ENCODE measurements around the gene SCARF2. TPM values are rescaled to one million over a fixed set of nuclear protein-coding genes. Genes with fewer than 3 reads are reported as not detected.
"Not testable (repeated sequence)": the region's sequence is repeated elsewhere in the genome, so short reads cannot be mapped to it uniquely, and the experiment has no call there.

SCARF2 gene
- total RNA-seq, 1 donor from 2014 or later, result 2.7 TPM

DNA sequence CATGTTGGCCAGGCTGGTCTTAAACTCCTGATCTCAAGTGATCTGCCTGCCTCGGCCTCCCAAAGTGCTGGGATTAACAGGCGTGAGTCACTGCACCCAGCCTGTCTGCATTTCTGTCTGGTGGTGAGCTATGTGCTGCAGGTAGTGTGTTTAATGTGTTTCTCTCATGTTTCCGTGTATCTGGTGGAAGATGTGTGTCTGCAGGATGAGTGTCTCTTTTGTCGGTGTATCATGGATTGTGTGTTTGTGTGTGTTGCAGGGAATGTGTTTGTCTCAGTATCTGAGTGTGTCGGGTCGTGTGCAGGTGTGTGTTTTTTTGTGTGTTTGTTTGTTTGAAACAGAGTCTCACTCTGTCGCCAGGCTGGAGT is 16.1 kb downstream of the SCARF2 start:
- intact Hi-C loops (cut with micrococcal nuclease), result no loop called here
- ATAC-seq (no peak), DNase-seq (no peak)

DNA sequence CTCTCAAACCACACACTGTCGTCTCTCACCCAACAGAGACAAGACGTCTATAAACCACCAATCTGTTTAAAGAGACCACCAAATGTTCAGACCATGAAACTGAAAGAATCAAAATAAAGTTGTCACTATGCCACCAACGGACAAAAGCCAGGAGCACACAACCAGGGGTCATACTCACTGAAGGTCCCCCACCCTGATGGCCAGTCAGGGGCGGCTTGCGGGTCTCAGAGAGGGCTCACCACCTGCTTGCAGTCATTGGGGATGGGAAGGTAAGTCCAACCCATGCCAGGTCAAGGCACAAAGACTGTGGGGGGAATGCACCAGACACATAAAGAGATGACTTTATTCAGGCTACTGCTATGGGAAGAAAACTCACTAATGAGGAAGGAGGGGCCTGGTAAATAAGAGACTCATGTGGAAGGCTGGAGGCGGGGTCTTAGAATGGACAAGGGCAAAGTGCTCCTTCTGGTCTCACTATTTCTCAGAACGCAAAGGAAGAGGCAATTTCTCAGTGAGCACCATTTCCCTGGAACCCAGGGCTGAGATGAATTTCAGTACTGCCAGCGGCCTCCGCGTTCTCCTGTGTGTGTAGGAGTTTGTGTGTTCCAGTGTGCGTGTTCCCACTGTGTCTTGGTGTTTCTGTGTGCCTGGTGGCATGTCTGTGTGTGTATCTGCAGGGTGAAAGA is 17.3 kb downstream of the SCARF2 start:
- intact Hi-C loops (cut with micrococcal nuclease), result no loop called here
- DNase-seq (no peak), ATAC-seq (no peak)

DNA sequence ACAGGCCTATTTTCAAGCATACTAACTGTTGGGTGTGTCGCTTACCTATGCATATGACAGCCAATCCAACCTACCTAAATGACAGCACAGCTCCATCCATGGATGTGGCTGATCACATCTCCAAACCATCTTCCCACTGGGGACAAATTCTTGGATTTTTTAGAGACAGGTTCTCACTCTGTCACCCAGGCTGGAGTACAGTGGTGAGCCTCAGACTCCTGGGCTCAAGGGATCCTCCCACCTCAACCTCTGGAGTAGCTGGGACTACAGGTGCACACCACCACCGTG is 18.0 kb downstream of the SCARF2 start:
- DNase-seq, result no peak
- no peak for ATAC-seq

DNA sequence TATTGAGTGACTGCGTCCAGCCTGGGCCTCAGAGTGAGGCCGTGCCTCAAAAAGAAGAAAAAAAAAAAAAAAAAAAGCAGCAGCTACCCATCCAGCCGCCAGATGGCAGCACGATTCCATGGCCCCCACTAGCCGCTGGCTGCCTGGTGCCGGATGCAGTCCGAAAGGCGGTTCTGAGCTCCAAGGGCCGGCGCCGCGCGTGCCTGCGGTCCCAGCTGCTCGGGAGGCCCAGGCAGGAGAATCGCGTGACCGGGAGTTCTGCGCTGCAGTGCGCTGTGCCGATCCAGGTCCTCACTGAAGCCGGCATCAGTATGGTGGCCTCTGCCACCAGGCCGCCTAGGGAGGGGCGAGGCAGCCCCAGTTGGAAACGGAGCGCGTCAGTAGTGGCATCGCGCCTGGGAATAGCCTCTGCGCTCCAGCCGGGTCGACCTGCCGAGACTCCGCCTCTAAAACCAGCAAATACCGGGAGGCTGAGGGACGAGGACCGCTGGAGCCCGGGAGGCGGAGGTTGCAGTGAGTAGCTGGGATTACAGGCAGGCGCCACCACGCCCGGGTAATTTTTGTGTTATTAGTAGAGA is 19.3 kb downstream of the SCARF2 start:
- DNase-seq, result peak; percentile 91
- intact Hi-C loops (cut with micrococcal nuclease), result loop anchor here (5.0 kb wide), 1 partner anchor 39 kb away; no protein-coding TSS in a partner anchor
- ATAC-seq, result peak; percentile 92

More for the DNA sequence above, 18.0 kb downstream of the SCARF2 start:
- intact Hi-C loops (cut with micrococcal nuclease), result loop anchor here (5.0 kb wide), 1 partner anchor 38 kb away; no protein-coding TSS in a partner anchor

DNA sequence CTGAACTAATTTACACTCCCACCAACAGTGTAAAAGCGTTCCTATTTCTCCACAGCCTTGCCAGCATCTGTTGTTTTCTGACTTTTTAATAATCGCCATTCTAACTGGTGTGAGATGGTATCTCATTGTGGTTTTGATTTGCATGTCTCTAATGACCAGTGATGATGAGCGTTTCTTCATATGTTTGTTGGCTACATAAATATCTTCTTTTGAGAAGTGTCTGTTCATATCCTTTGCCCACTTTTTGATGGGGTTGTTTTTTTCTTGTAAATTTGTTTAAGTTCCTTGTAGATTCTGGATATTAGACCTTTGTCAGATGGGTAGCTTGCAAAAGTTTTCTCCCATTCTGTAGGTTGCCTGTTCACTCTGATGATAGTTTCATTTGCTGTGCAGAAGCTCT is 21.9 kb downstream of the SCARF2 start:
- DNase-seq, ATAC-seq: not testable (repeated sequence)
- intact Hi-C loops (cut with micrococcal nuclease), result loop anchor here (5.0 kb wide), 1 partner anchor 42 kb away; no protein-coding TSS in a partner anchor

DNA sequence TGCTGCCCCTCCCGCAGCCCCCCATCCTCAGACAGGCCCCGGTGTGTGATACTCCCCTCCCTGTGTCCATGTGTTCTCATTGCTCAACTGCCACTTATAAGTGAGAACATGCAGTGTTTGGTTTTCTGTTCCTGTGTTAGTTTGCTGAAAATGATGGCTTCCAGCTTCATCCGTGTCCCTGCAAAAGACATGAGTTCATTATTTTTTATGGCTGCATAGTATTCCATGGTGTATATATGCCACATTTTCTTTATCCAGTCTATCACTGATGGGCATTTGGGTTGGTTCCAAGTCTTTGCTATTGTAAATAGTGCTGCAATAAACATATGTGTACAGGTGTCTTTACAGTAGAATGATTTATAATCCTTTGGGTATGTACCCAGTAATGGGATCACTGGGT is 22.4 kb downstream of the SCARF2 start:
- ATAC-seq, DNase-seq: not testable (repeated sequence)
- intact Hi-C loops (cut with micrococcal nuclease), result loop anchor here (5.0 kb wide), 1 partner anchor 42 kb away; no protein-coding TSS in a partner anchor

DNA sequence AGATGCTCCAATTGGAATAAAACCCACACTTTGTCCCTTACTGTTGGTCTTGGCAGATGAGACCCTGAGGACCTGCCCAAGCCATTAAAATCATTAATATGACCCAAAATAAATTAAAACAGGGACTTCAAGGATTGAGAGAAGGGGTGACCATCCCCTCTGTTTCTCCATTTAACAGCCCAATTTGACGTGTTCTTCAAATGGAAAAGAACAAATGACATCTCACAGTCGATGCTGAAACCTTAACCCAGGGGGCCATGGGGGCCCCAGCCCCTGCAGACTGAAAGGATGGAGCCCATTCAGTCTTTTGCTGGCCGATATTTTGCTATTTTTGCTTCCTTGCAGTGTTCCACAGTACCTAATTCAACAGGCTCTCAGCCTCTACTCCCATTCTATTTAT is 23.2 kb downstream of the SCARF2 start:
- no peak for ATAC-seq
- no peak for DNase-seq
- intact Hi-C loops (cut with micrococcal nuclease), result no loop called here

DNA sequence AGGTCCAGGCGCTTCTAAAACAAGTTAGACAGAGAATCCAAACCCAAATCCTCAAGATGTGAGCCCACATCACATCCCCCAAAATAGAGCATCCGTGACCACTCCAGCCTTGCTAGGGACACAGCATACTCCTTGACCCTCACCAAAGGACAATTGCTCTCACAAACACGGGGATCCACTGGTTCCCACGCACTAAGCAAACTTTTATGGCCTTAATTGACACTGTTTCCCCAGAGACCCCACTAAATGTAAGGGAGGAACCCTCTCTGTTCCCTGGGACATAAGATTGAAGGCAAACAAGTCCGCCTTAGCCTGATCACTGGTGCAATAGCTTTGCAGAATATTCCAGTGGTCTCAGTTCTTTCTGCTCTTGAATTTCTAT is 23.6 kb downstream of the SCARF2 start:
- intact Hi-C loops (cut with micrococcal nuclease), result no loop called here
- DNase-seq (no peak), ATAC-seq (no peak)

DNA sequence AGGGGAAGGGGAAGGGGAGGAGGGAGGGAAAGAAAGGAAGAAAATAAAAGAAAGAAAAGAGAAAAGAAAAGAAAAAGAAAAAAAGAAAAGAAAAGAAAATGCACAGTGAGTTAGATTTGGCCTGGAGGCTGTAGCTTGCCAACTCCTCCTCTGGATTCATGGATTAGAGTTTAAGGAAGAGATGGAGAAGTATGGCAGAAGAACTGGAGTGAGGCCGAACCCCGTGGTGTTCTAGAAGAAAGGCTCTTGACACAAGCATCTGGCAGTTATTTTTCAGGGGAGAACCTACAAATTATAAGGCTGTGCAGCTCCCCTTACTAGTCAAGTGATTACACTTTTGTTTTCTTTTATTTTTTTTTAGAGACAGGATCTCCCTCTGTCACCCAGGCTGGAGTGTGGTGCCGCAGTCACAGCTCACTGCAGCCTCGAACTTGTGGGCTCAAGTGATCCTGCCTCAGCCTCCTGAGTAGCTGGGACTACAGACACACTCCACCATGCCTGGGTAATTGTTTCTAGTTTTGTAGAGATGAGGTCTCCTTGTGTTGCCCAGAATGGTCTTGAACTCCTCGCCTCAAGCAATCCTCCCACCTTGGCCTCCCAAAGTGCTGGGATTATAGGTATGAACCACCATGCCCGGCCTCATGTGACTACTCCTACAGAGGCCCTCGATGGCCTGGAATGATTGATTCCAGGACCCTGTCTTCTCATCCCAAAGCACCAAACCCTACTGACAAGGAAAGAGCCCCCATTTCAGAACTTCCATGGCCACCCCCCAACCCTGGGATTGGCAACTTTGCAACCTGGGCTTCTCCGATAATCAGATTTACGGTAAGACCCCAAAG is 24.2 kb downstream of the SCARF2 start:
- no peak for DNase-seq
- intact Hi-C loops (cut with micrococcal nuclease), result no loop called here
- ATAC-seq, result no peak

DNA sequence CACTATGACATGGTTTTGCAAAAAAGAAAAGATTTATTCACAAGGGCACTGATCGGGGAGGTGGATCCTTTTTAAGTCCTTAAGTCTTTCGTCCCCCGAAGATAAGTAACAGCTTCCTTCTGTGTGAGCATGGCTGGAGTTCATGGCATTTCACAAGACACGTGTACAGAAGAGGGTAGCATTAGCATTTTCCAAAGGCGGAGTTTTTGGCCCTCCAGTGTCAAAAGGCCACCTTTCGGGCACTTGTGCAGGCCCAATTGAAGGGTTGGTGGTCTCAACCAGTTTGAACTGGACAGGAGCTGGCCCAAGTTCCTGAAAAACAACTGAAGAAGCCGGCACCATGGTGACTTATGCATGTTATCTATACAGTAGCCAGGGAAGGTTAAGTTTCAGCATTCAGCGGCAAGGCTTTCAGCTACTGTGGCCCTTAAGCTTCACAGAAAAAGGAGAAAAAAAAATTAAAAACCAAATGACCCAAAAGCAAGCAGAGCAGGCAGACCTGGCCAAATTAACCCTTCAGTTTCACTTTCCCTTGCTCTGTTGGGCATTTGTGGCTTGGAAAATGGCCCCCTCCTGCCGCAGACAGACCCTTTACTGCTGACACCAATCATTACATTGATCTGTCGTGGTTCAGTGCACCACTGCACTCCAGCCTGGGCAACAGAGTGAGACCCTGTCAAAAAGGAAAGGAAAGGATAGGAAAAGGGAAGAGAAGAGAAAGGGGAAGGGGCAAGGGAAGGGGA is 25.0 kb downstream of the SCARF2 start:
- intact Hi-C loops (cut with micrococcal nuclease), result no loop called here
- ATAC-seq, result no peak
- no peak for DNase-seq

DNA sequence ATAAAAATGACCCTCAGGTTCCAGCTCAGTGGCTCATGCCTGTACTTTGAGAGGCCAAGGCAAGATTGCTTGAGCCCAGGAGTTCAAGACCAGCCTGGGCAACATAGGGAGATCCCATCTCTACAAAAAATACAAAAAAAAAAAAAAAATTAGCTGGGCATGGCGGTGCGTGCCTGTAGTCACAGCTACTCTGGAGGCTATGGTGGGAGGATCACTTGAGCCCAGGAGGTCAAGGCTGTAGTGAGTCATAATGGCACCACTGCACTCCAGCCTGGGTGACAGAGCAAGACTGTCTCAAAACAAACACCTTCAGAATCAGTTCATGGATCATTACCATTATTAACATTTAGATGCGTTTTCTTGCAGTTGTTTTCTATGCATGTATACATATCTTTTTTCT is 28.2 kb downstream of the SCARF2 start:
- ATAC-seq; intact Hi-C loops (cut with micrococcal nuclease); DNase-seq: not testable (repeated sequence)

DNA sequence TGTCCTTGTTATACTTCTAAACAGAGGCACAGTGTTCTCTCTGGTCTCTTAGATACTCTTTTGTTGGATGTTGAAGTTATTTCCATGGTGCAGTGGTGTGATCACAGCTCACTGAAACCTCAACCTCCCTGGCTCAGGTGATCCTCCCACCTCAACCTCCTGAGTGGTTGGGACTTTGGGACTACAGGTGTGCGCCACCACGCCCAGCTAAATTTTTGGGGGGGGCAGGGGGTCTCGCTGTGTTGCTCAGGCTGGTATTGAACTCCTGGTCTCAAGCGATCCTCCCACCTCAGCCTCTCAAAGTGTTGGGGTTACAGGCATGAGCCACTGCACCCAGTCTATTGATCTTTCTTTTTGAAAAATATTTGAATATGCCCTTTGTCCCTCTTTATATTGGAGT is 28.7 kb downstream of the SCARF2 start:
- no peak for ATAC-seq
- DNase-seq, result no peak
- intact Hi-C loops (cut with micrococcal nuclease), result no loop called here

DNA sequence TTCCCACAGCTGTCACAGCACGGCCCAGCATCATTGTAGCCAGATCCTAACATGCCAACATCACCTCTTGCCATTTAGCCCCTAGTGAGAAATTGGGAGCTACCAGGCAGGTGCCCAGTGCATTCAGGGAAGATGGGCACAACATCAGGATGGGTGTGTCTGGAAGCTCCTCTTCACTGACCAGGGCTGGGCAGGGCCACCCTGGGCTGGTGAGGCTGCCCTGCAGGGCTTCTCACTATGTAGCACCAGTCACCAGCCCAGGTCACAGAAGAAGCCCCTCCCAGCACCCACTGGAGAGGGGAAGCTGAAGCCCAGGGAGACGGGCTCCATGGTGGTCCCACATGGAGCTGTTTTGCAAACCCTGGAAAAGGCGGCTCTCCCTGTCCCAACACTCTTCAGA is 29.8 kb downstream of the SCARF2 start:
- intact Hi-C loops (cut with micrococcal nuclease), result no loop called here
- ATAC-seq (no peak), DNase-seq (no peak)

DNA sequence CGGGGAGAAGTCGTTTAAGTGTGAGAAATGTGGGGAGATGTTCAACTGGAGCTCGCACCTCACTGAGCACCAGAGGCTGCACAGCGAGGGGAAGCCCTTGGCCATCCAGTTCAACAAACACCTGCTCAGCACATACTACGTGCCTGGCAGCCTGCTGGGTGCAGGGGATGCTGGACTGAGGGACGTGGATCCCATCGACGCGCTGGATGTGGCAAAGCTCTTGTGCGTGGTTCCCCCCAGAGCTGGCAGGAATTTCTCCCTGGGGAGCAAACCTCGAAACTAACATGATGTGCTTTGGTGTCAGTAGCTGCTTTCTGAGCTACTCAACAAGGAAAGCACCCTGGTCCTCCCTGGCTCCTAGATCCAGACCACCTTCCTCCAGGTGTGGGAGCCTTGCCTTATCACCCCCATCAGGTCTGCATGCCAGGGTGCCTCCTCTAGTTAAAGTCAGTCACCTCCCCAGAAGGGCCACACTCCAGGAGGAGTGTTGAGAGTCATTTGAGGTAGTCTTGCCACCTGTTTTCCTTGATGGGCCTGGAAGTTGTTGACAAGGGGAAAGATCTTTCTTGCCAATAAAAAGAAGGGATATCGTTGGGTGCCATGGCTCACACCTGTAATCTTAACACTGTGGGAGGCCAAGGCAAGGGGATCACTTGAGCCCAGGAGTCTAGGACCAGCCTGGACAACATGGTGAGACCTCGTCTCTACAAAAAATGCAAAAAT is 30.8 kb downstream of the SCARF2 start:
- intact Hi-C loops (cut with micrococcal nuclease), result no loop called here
- DNase-seq (no peak), ATAC-seq (no peak)

DNA sequence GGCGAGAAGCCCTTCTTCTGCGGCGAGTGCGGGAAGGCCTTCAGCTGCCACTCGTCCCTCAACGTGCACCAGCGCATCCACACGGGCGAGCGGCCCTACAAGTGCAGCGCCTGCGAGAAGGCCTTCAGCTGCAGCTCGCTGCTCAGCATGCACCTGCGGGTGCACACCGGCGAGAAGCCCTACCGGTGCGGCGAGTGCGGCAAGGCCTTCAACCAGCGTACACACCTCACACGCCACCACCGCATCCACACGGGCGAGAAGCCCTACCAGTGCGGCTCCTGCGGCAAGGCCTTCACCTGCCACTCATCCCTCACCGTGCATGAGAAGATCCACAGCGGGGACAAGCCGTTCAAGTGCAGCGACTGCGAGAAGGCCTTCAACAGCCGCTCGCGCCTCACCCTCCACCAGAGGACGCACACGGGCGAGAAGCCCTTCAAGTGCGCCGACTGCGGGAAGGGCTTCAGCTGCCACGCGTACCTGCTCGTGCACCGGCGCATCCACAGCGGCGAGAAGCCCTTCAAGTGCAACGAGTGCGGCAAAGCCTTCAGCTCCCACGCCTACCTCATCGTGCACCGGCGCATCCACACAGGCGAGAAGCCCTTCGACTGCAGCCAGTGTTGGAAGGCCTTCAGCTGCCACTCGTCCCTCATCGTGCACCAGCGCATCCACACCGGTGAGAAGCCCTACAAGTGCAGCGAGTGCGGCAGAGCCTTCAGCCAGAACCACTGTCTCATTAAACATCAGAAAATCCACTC is 31.5 kb downstream of the SCARF2 start:
- DNase-seq (no peak), ATAC-seq (no peak)
- intact Hi-C loops (cut with micrococcal nuclease), result no loop called here

DNA sequence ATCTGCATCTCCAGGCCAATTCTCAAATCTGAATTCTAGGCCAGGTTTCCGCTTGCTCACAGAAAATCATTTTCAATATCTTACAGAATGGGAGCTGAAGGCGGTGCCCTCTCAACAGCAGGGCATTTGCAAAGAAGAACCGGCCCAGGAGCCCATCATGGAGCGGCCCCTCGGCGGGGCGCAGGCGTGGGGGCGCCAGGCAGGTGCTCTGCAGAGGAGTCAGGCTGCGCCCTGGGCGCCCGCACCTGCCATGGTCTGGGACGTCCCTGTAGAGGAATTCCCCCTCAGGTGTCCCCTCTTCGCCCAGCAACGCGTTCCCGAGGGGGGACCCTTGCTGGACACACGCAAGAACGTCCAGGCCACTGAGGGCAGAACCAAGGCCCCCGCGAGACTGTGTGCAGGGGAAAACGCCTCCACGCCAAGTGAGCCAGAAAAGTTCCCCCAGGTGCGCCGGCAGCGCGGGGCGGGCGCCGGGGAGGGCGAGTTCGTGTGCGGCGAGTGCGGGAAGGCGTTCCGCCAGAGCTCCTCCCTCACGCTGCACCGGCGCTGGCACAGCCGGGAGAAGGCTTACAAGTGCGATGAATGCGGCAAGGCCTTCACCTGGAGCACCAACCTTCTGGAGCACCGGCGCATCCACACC is 32.2 kb downstream of the SCARF2 start:
- intact Hi-C loops (cut with micrococcal nuclease), result no loop called here
- ATAC-seq (no peak), DNase-seq (no peak)

DNA sequence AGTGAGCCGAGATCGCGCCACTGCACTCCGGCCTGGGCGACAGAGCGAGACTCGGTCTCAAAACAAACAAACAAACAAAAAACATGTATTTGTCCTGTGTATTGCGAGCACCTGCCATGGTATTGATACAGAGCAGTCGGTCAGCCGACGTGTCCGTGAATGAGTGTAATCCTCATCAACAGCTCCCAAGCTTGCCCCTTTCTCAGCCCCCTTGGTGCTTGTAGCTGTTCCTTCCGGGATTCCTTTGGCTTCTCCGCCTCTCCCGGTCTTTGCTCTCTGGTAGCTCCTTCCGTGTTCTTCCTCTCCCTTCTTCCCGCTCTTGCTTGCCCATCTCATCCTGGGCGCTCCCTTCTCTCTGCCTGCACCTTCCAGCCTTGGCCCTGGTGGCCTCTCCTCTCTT is 32.7 kb downstream of the SCARF2 start:
- intact Hi-C loops (cut with micrococcal nuclease), result no loop called here
- ATAC-seq, result no peak
- no peak for DNase-seq

DNA sequence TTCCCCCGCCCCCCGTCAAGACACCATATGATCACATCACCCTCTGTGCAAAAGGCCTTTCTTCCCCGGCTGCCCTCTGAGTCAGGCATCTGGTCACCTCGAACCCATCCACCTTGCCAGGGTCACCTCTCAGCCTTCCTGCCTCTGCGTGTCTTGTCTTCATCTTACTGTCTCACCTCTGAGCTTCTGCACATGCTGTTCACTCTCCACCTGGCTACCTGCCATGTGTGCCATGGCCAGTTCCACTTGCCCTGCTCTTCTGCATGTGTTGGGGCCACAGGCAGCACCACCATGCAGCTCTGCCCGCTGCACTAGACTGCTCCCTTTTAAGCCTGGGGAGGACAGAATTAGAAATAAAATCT is 33.9 kb downstream of the SCARF2 start:
- DNase-seq (no peak), ATAC-seq (no peak)
- intact Hi-C loops (cut with micrococcal nuclease), result no loop called here

All from left ventricle myocardium superior (tissue), 1 donor.